HepG2 (cell line): Measurements from ENCODE around the gene CCR2. TPM values are rescaled to one million over a fixed set of nuclear protein-coding genes. Genes with fewer than 3 reads are reported as not detected.

Source experiments
- ATAC-seq: fragments of 200-7000 bp; cut with Tn5 transposase; 3 replicates; pipeline ENCODE4 v1.9.1; 2020; ENCODE audit warnings: mild to moderate bottlenecking, moderate library complexity
- BruUV-seq: library from RNA; stranded (reverse); fragments of 400-500 nt; replicated peaks from 2 replicates; lab custom pipeline; 2021; lab: Mats Ljungman, UMichigan
- CTCF ChIA-PET: fragments of 300-600 bp; formaldehyde crosslinking; extraction: SDS; loops from one replicate; lab custom pipeline; 2021; ENCODE audit warnings: low total read pairs, inconsistent platforms, low intra/inter-chr PET ratio; lab: Yijun Ruan, JAX
- POLR2A ChIA-PET: fragments of 350-600 bp; sonication (Branson Sonifier 250); formaldehyde crosslinking; loops from one replicate; lab custom pipeline; 2020; ENCODE audit warnings: antibody characterized with exemption, inconsistent platforms; lab: Yijun Ruan, JAX
- DNase-seq: peaks from one replicate; pipeline ENCODE4 v3.0.0-alpha.2; 2015; ENCODE audit warnings: low spot score
- FAIRE-seq: peaks from 3 replicates; lab custom pipeline; 2011; peaks lifted over from hg19 to GRCh38; lab: Jason Lieb, UNC
- H2AFZ ChIP-seq: one replicate; pipeline ENCODE4 v1.6.1; 2011; ENCODE audit warnings: low read length, inconsistent platforms
- H3K27ac ChIP-seq: fragments of 300-600 bp; 3 replicates; pipeline ENCODE4 v1.8.0; 2011; ENCODE audit warnings: mixed run types, mild to moderate bottlenecking, mixed read lengths, low read length, inconsistent platforms; ENCODE audit not compliant: insufficient read depth; ENCODE audit errors: extremely low read length
- H3K27me3 ChIP-seq, 2 experiments: fragments of 200-600 bp in 1 of 2; 2 replicates in 1 of 2; 3 replicates in 1 of 2; pipeline versions ENCODE4 v1.6.0 to v1.8.0; 2011; ENCODE audit warnings: low read length in 2 of 2, mild to moderate bottlenecking in 2 of 2, moderate library complexity in 2 of 2, inconsistent platforms in 1 of 2; ENCODE audit not compliant: insufficient read depth in 2 of 2, control insufficient read depth in 1 of 2
- H3K36me3 ChIP-seq, 2 experiments: fragments of 200-600 bp in 1 of 2; replicated peaks in 1 of 2; 2 replicates in 1 of 2; 3 replicates in 1 of 2; pipeline versions ENCODE4 v1.5.1 to v1.8.0; 2011; ENCODE audit warnings: low read length in 2 of 2, inconsistent platforms in 1 of 2; ENCODE audit not compliant: insufficient read depth in 2 of 2, control insufficient read depth in 1 of 2
- H3K4me1 ChIP-seq: 2 replicates; pipeline ENCODE4 v1.5.1; 2012; ENCODE audit warnings: low read length, inconsistent platforms; ENCODE audit not compliant: insufficient read depth
- H3K4me2 ChIP-seq: 2 replicates; pipeline ENCODE4 v1.6.0; 2011; ENCODE audit warnings: low read depth, low read length, inconsistent platforms
- H3K4me3 ChIP-seq, 3 experiments: fragments of 200-600 bp in 1 of 3; sonication (generic), shearing (Covaris generic) in 1 of 3; replicated peaks in 1 of 3; 2 replicates each; pipeline ENCODE4 v1.5.1; 2011 to 2016; ENCODE audit warnings: low read length in 3 of 3, inconsistent platforms in 2 of 3, low read depth in 2 of 3, mild to moderate bottlenecking in 2 of 3, control low read depth in 1 of 3, mixed read lengths in 1 of 3; ENCODE audit not compliant: insufficient read depth in 1 of 3
- H3K79me2 ChIP-seq: one replicate; pipeline ENCODE4 v1.6.1; 2011; ENCODE audit warnings: low read length, inconsistent platforms; ENCODE audit not compliant: insufficient read depth
- H3K9ac ChIP-seq: 2 replicates; pipeline ENCODE4 v1.6.0; 2011; ENCODE audit warnings: mild to moderate bottlenecking, low read depth, low read length, inconsistent platforms; ENCODE audit not compliant: insufficient read depth
- H3K9me3 ChIP-seq: 2 replicates; pipeline ENCODE4 v1.5.1; 2012; ENCODE audit warnings: mild to moderate bottlenecking, low read length
- H4K20me1 ChIP-seq: 2 replicates; pipeline ENCODE4 v1.6.0; 2011; ENCODE audit warnings: inconsistent platforms, mild to moderate bottlenecking, low read length, moderate library complexity; ENCODE audit not compliant: insufficient read depth
- ADNP ChIP-seq: sonication (generic); formaldehyde crosslinking; IDR thresholded peaks from 2 replicates; pipeline ENCODE4 v1.4.0; 2020; ENCODE audit warnings: missing genetic modification reagents
- ARID2 ChIP-seq: sonication (generic); formaldehyde crosslinking; IDR thresholded peaks from 2 replicates; pipeline ENCODE4 v1.8.1; 2022; ENCODE audit warnings: mild to moderate bottlenecking, missing genetic modification reagents, borderline replicate concordance
- BRD4 ChIP-seq: sonication (generic); formaldehyde crosslinking; IDR thresholded peaks from 2 replicates; pipeline ENCODE4 v1.4.0; 2020; ENCODE audit warnings: missing genetic modification reagents
- GMEB1 ChIP-seq: sonication (generic); formaldehyde crosslinking; IDR thresholded peaks from 2 replicates; pipeline ENCODE4 v1.5.1; 2020; ENCODE audit warnings: missing genetic modification reagents, mild to moderate bottlenecking, borderline replicate concordance
- HNF1B ChIP-seq: sonication (generic); formaldehyde crosslinking; IDR thresholded peaks from 2 replicates; pipeline ENCODE4 v1.5.1; 2020; ENCODE audit warnings: mild to moderate bottlenecking, moderate library complexity, missing genetic modification reagents
- MLXIP ChIP-seq: sonication (generic); formaldehyde crosslinking; IDR thresholded peaks from 2 replicates; pipeline ENCODE4 v1.9.0; 2021; ENCODE audit warnings: missing genetic modification reagents, borderline replicate concordance
- RXRA ChIP-seq: sonication (generic); formaldehyde crosslinking; IDR thresholded peaks from 2 replicates; pipeline ENCODE4 v1.5.1; 2020; ENCODE audit warnings: missing genetic modification reagents
- ZNF337 ChIP-seq: sonication (generic); formaldehyde crosslinking; IDR thresholded peaks from 2 replicates; pipeline ENCODE4 v1.5.1; 2020; ENCODE audit warnings: missing genetic modification reagents, low read depth, mild to moderate bottlenecking, borderline replicate concordance
- ZNF44 ChIP-seq: sonication (generic); formaldehyde crosslinking; IDR thresholded peaks from 2 replicates; pipeline ENCODE4 v1.5.1; 2020; ENCODE audit warnings: mild to moderate bottlenecking, missing genetic modification reagents
- ZNF784 ChIP-seq: sonication (generic); formaldehyde crosslinking; IDR thresholded peaks from 2 replicates; pipeline ENCODE4 v1.5.1; 2020; ENCODE audit warnings: missing genetic modification reagents, mild to moderate bottlenecking, borderline replicate concordance
- WGBS: methylation state at CpG from one replicate; pipeline ENCODE4 v1.1.6; 2017; ENCODE audit warnings: low lambda C conversion rate; 5-methylcytosine and 5-hydroxymethylcytosine counted together
- in situ Hi-C: cut with HindIII; loops from 2 replicates; pipeline ENCODE4 v1.10.0; 2017; ENCODE audit warnings: low pct_unique_long_range_greater_than_20kb; ENCODE audit not compliant: extremely low pct_ligation_motif_present
- intact Hi-C: fragments of 100-400 bp; cut with micrococcal nuclease; formaldehyde crosslinking; loops from one replicate; pipeline ENCODE4 v1.10.0; 2022; ENCODE audit not compliant: unreplicated experiment
- polyA plus RNA-seq, 8 experiments: library from polyadenylated mRNA; depleted of rRNA in 3 of 8; stranded (reverse) in 7 of 8; unstranded in 1 of 8; fragments of >200 nt; fragmentation: Illumina TruSeq in 4 of 8; extraction: Trizol in 4 of 8; gene quantifications; 2 replicates each; pipeline versions ENCODE4 v1.2.1 to v1.2.3, GENCODE V29; 2011 to 2016; ENCODE audit warnings: low read depth in 4 of 8, missing spikeins in 1 of 8, mixed read lengths in 1 of 8; ENCODE audit not compliant: insufficient read depth in 1 of 8
- total RNA-seq, 5 experiments: library from RNA; depleted of rRNA; stranded (reverse); fragments of >200 nt; fragmentation: Illumina TruSeq; extraction: Trizol; gene quantifications; 2 replicates each; pipeline ENCODE4 v1.2.3, GENCODE V29; 2016; ENCODE audit warnings: low read depth in 1 of 5

CCR2 gene
- total and polyA plus RNA-seq, 2 of the 13 experiments (the other 11 are each of a cell fraction or from before 2014, with no cell fraction given), result not detected

DNA sequence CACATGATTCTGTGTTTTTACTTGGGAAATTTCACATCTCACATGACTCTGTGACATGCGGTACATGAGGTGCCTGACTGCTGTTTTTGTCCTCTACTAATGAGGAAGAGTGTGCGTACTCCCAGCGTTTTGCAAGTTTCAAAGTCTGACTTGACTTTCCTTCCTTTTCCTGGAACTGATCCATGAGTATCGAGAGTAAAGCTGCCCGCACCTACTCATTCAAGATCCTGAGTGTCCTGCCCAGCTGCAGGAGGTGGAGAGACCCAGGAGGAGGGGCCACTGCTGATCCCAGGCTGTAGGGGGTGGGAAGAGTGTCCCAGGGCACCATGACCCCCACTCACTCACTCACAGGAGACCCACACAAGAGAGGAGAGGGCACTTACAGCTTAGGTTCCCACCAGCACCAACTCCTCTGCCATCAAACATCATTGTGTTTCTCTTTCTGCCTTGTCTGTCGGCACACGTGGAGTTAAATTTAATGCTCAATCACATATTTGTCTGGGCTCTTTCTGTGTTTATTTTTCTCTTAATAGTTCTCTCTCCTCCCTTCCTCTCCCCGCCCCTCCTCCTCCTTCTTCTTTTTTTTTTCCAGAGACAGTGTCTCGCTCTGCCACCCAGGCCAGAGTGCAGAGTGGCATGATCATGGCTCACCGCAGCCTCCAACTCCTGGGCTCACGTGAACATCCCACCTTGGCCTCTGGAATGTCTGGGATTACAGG lies 51.5 kb downstream of the CCR2 start:
- Histone ChIP-seq H3K27ac (no peak overlapping the region), H4K20me1 (no peaks in the 10 kb centered on the region), H3K4me1 (no peaks in the 10 kb centered on the region), H3K27me3 (peaks cover 2 to 8% of the 10 kb centered on the region in 2 experiments; a peak in 2 of 5 replicates), H3K4me3 (no peak overlapping the region), H3K79me2 (no peaks in the 10 kb centered on the region), H3K9me3 (no peaks in the 10 kb centered on the region), H3K36me3 (no peaks in the 10 kb centered on the region), H3K4me2 (no peak overlapping the region), H3K9ac (no peak overlapping the region), H2AFZ (no peak overlapping the region)
- no peak for DNase-seq
- no peak for FAIRE-seq
- ChIA-PET POLR2A (no interaction called here), CTCF (no interaction called here)
- WGBS, result 4% methylated on average over 10 of the region's 11 CpGs
- intact Hi-C loops, result no loop called here
- ATAC-seq, result no peak
- BruUV-seq, result no TSS peak
- no peak for TF ChIP-seq ZNF784 (CRISPR knock-in tag)
- no peak for TF ChIP-seq GMEB1
- TF ChIP-seq BRD4 (CRISPR knock-in tag), result no peak
- no peak for TF ChIP-seq MLXIP (CRISPR knock-in tag)
- TF ChIP-seq ZNF337 (CRISPR knock-in tag), result no peak
- no peak for TF ChIP-seq ADNP (CRISPR knock-in tag)
- no peak for TF ChIP-seq ARID2
- TF ChIP-seq RXRA, result no peak
- no peak for TF ChIP-seq ZNF44 (CRISPR knock-in tag)
- no peak for TF ChIP-seq HNF1B (CRISPR knock-in tag)
- TF ChIP-seq, all 625 proteins: peak for 0
- in situ Hi-C loops, result no loop called here
